Sigmoid colon (tissue), 7 donors: Measurements from ENCODE around the gene KNG1. TPM values are rescaled to one million over a fixed set of nuclear protein-coding genes. Genes with fewer than 3 reads are reported as not detected.

Experiments used
- DNase-seq: peaks from one replicate; pipeline ENCODE4 v3.0.0-alpha.2; 2019
- H3K27ac ChIP-seq, 4 donors: fragments of 200-600 bp; sonication (generic); one replicate each; pipeline ENCODE4 v1.5.1; 2016 to 2019; ENCODE audit warnings: mild to moderate bottlenecking in 1 of 4
- H3K27me3 ChIP-seq, 3 donors: fragments of 200-600 bp; sonication (generic); one replicate each; pipeline ENCODE4 v1.5.1; 2019; ENCODE audit warnings: mild to moderate bottlenecking in 1 of 3
- H3K36me3 ChIP-seq, 4 donors: fragments of 200-600 bp; sonication (generic); one replicate each; pipeline ENCODE4 v1.5.1; 2016 to 2019
- H3K4me1 ChIP-seq, 4 donors: fragments of 200-600 bp; sonication (generic); one replicate each; pipeline ENCODE4 v1.5.1; 2017 to 2019
- H3K4me3 ChIP-seq, 4 donors: fragments of 200-600 bp; sonication (generic); one replicate each; pipeline ENCODE4 v1.5.1; 2017 to 2019; ENCODE audit warnings: mild to moderate bottlenecking in 2 of 4, moderate library complexity in 1 of 4
- H3K9me3 ChIP-seq, 4 donors: fragments of 200-600 bp in 3 of 4; sonication (generic) in 3 of 4; one replicate each; pipeline versions ENCODE4 v1.5.1 to v1.6.1; 2013 to 2019
- CTCF ChIP-seq, 4 experiments: fragments of 450-650 bp in 3 of 4; fragments of 200-600 bp in 1 of 4; IDR thresholded peaks; one replicate each; pipeline ENCODE4 v1.5.1; 2016 to 2019; ENCODE audit warnings: antibody characterized with exemption in 4 of 4, mild to moderate bottlenecking in 3 of 4, moderate library complexity in 2 of 4
- EP300 ChIP-seq, 4 donors: sonication (generic); formaldehyde crosslinking; IDR thresholded peaks; one replicate each; pipeline ENCODE4 v1.6.1; 2017; ENCODE audit warnings: antibody characterized with exemption in 4 of 4
- POLR2A ChIP-seq, 2 donors: fragments of 450-650 bp; IDR thresholded peaks; one replicate each; pipeline ENCODE4 v1.6.1; 2016; ENCODE audit warnings: antibody characterized with exemption in 2 of 2, mild to moderate bottlenecking in 2 of 2, moderate library complexity in 2 of 2
- POLR2AphosphoS5 ChIP-seq, 4 donors: sonication (generic); formaldehyde crosslinking; IDR thresholded peaks; one replicate each; pipeline ENCODE4 v1.6.1; 2017; ENCODE audit warnings: antibody characterized with exemption in 4 of 4
- WGBS, 2 donors: extraction: QIAGEN DNeasy Blood & Tissue Kit; methylation state at CpG; one replicate each; pipeline ENCODE4 v1.1.7; 2013; 5-methylcytosine and 5-hydroxymethylcytosine counted together
- intact Hi-C: fragments of 100-400 bp; cut with DNase I; formaldehyde crosslinking; loops from one replicate; pipeline ENCODE4 v1.15.1; 2023
- polyA plus RNA-seq, 3 donors: library from polyadenylated mRNA; stranded (reverse); fragments of 200-250 nt; gene quantifications; one replicate each; pipeline ENCODE4 v1.2.3, GENCODE V29; 2013
- total RNA-seq, 4 donors: library from RNA; depleted of rRNA; stranded (reverse); fragments of >200 nt; gene quantifications; one replicate each; pipeline ENCODE4 v1.1.0, GENCODE V29; 2016
- donor health status: healthy with polysubstance abuse.
- donor health status: Bipolar disorder and iron deficiency.
- donor health status: healthy.

KNG1 gene
- total and polyA plus RNA-seq, 7 donors: 0.35 to 1.2 TPM; not detected in 5

DNA sequence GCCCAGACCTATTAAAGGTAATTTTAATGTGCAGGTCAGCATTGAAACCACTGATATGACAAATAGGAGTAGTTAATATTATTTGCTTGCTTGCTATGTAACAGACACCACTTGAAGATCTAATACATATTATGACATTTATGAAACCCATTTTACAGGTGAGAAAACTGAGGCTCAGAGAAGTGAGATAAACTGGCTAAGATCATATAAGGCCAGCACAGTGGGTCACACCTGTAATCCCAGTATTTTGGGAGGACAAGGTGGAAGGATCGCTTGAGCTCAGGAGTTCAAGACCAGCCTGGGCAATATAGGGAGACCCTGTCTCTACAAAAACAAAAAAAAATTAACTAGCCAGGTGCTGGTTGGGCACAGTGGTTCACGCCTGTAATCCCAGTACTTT, 33.2 kb downstream of the KNG1 start:
- DNase-seq: no peak
- no peak for TF ChIP-seq EP300 (IDR thresholded peaks at IDR 0.05)
- TF ChIP-seq POLR2A (IDR thresholded peaks at IDR 0.05): no peak
- no peak for TF ChIP-seq CTCF (IDR thresholded peaks at IDR 0.05)
- TF ChIP-seq POLR2AphosphoS5 (IDR thresholded peaks at IDR 0.05): no peak
- Histone ChIP-seq H3K36me3 (no peaks in the 10 kb centered on the region), H3K27me3 (no peaks in the 10 kb centered on the region), H3K4me3 (no peak overlapping the region), H3K27ac (no peak overlapping the region), H3K9me3 (no peaks in the 10 kb centered on the region), H3K4me1 (no peaks in the 10 kb centered on the region)
- intact Hi-C loops: no loop called here
- WGBS, 2 donors: 97 to 98% methylated on average over 2 of the region's 2 CpGs

DNA sequence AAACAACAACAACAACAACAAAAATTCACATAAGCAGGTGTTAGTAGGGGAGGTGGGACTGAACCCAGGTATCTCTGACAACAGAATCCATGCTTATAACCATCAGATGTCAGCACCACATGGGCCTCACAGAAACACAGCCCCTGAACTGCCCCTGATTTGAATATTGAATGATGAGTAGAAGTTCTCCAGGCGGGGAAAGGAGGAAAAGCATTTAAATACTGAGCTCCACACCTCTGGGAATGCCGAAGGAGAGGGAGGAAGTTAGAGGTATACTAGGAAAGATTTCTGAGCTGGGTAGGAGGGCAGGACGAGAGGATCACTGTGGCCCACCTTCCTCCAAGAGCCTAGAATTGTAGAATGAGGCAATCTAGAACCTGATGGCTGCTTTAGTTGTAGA, 34.3 kb downstream of the KNG1 start:
- intact Hi-C loops: no loop called here
- no peaks in the 10 kb centered on the region for H3K9me3 ChIP-seq
- H3K4me1 ChIP-seq: no peaks in the 10 kb centered on the region
- H3K27me3 ChIP-seq: no peaks in the 10 kb centered on the region
- H3K36me3 ChIP-seq: no peaks in the 10 kb centered on the region
- no peak for DNase-seq
- TF ChIP-seq CTCF (IDR thresholded peaks at IDR 0.05) (no peak), POLR2AphosphoS5 (IDR thresholded peaks at IDR 0.05) (no peak), POLR2A (IDR thresholded peaks at IDR 0.05) (no peak), EP300 (IDR thresholded peaks at IDR 0.05) (no peak)
- no peak overlapping the region for H3K4me3 ChIP-seq
- H3K27ac ChIP-seq: no peak overlapping the region
- 36 to 70% methylated on average over 3 of the region's 3 CpGs for WGBS, 2 donors

DNA sequence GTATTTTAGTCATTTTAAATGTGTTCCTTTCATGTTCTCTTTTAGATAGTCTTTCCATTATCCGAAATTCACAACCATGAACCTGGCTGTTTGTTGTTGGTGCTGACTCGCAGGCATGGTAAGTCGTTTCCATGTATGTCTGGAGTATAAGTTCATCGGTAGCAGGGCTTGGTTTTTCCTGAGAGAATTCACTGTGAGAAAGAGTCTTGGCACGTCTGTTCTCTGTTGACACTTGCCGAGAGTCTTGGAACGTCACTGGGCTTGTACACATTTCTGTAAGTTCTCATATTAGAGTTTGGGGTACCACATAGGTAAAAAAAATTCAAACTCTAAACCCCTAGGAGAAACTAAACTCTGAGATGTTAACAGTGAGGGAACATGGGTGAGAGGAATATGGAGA, 36.8 kb downstream of the KNG1 start:
- WGBS, 2 donors: 87 to 93% methylated on average over 7 of the region's 7 CpGs
- TF ChIP-seq EP300 (IDR thresholded peaks at IDR 0.05) (no peak), POLR2AphosphoS5 (IDR thresholded peaks at IDR 0.05) (no peak), POLR2A (IDR thresholded peaks at IDR 0.05) (no peak), CTCF (IDR thresholded peaks at IDR 0.05) (no peak)
- Histone ChIP-seq H3K4me3 (no peak overlapping the region), H3K9me3 (no peaks in the 10 kb centered on the region), H3K27ac (no peak overlapping the region), H3K4me1 (no peaks in the 10 kb centered on the region), H3K36me3 (no peaks in the 10 kb centered on the region), H3K27me3 (no peaks in the 10 kb centered on the region)
- intact Hi-C loops: no loop called here
- DNase-seq: no peak

- Histone ChIP-seq H3K4me3 (no peak overlapping the region), H3K9me3 (no peaks in the 10 kb centered on the region), H3K4me1 (no peaks in the 10 kb centered on the region), H3K36me3 (no peaks in the 10 kb centered on the region), H3K27me3 (no peaks in the 10 kb centered on the region), H3K27ac (no peak overlapping the region)
- 90 to 93% methylated on average over 5 of the region's 5 CpGs for WGBS, 2 donors
- intact Hi-C loops: no loop called here
- DNase-seq: no peak
- no peak for TF ChIP-seq POLR2AphosphoS5 (IDR thresholded peaks at IDR 0.05)
- no peak for TF ChIP-seq POLR2A (IDR thresholded peaks at IDR 0.05)
- TF ChIP-seq CTCF (IDR thresholded peaks at IDR 0.05): no peak
- no peak for TF ChIP-seq EP300 (IDR thresholded peaks at IDR 0.05)
Observed at GRCh38 chr3:186754871-186755270, 37.7 kb downstream of the KNG1 start.

DNA sequence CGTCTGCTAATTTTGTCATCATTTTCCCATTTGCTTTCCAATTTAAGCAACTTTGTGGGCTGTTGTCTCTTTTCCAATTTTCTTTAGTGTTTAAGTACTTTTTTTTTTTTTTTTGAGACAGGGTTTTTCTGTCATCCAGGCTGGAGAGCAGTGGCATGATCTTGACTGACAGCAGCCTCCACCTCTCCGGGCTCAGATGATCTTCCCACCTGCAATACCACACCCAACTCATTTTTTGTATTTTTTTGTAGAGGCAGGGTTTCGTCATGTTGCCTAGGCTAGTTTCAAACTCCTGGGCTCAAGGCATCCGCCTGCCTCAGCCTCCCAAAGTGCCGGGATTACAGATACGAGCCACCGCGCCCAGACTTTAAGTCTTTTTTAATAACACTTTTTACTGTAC, 40.1 kb downstream of the KNG1 start:
- Histone ChIP-seq H3K4me1 (no peaks in the 10 kb centered on the region), H3K9me3 (no peaks in the 10 kb centered on the region), H3K27ac (no peak overlapping the region), H3K27me3 (no peaks in the 10 kb centered on the region), H3K4me3 (no peak overlapping the region), H3K36me3 (no peaks in the 10 kb centered on the region)
- intact Hi-C loops: no loop called here
- TF ChIP-seq POLR2AphosphoS5 (IDR thresholded peaks at IDR 0.05): no peak
- TF ChIP-seq CTCF (IDR thresholded peaks at IDR 0.05): no peak
- TF ChIP-seq EP300 (IDR thresholded peaks at IDR 0.05): no peak
- no peak for TF ChIP-seq POLR2A (IDR thresholded peaks at IDR 0.05)
- DNase-seq: no peak
- WGBS, 2 donors: 87 to 91% methylated on average over 8 of the region's 8 CpGs
